ENCODE measurements around the gene CALM3.

CALM3 gene

DNA sequence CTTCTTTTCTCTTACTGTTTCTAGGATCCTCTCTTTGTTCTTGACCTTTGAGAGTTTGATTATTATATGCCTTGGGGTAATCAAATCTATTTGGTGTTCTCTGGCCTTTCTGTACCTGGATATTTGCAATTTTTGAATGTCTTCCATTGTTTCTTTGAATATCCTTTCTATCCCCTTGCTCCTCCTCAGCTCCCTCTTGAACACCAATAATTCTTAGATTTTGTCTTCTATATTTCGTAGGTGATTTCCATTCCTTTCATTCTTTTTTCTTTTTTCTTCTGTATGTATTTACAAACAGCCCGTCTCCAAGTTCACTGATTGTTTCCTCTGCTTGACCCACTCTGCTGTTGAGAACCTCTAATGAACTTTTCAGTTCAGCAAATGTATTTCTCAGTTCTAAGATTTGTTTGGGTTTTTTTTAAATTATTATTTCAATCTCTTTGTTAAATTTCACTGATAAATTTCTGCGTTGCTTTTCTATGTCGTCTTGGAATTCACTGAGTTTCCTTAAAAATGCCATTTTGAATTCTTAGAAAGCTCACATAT lies 2.7 kb upstream of the CALM3 start:
- FAIRE-seq, result no peak

DNA sequence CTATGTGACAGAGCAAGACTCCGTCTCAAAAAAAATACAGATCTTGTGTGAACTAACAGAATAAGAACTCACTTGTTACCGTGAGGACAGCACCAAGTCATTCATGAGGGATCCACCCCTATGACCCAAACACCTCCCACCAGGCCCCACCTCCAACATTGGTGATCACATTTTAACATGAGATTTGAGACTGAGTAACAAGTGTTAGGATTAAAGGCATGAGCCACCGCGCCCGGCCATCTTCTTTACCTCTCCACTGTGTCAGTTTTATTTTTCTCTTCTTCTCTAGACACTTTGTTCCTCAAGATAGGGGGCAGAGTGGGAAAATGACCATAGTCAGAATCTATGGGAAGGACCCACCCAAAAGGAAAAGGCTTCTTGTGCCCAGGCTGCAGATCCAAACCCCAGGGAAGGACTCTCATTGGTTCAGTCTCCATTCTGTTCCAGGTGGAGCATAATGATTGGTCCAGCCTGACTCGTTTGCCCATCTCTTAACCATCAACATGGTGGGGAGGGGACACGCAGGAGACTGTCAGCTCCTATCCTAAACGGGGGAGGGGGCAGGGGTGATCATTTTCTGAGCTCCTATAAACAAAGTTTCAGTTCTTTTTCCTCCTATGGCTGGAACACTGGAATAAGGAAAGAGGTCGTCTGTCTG lies 1.3 kb upstream of the CALM3 start:
- DNase-seq (ENCODE audit: insufficient read length, low spot score), result no peak
- FAIRE-seq, result no peak

More for the DNA sequence above, 2.7 kb upstream of the CALM3 start:
- DNase-seq (ENCODE audit: insufficient read length, low spot score), result no peak

DNA sequence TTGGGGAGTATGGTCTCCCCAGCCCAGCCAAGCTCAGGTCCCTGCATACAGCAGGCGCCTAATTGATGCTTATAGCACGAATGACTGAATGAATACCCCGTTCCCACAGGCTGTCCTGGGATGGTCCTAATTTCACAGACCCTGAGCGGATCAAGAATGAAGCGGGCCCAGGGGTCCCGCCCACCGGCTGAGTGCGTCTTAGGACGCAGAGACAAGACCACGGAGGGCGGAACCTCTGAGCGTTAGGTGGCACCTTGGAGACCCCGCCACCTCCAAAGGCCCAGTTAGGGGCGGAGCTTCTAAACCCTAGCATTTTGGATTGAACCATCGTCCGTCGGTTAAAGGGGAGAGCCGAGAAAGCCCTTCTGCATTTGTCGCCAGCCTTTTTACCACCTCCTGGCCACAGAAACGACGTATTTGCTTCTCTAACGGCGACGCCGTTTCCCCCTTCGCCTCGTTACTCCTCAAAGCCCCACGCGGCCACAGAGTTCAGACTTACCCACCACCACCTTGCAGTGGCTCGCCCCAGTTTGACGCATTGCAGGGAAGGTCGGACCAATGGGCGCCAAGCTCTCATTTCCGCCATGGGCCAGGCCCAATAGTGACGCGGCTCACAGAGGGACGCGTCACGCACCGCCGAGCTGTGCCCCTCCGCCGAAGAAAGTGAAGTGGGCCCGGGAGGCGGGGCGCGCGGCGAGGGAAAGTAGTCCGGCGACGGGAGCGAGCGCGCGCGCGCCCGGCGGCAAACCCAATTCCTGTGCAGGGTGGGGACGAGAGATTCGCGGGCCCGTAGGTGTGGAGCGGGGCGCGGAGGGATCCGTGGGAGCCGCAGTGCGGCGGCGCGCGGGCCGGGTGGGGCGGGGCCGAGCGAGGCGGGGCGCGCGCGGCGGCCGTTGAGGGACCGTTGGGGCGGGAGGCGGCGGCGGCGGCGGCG lies 479 bp upstream of the CALM3 start:
- FAIRE-seq (peak; percentile 85), DNase-seq (ENCODE audit: insufficient read length, low spot score) (peak; percentile 96)

DNA sequence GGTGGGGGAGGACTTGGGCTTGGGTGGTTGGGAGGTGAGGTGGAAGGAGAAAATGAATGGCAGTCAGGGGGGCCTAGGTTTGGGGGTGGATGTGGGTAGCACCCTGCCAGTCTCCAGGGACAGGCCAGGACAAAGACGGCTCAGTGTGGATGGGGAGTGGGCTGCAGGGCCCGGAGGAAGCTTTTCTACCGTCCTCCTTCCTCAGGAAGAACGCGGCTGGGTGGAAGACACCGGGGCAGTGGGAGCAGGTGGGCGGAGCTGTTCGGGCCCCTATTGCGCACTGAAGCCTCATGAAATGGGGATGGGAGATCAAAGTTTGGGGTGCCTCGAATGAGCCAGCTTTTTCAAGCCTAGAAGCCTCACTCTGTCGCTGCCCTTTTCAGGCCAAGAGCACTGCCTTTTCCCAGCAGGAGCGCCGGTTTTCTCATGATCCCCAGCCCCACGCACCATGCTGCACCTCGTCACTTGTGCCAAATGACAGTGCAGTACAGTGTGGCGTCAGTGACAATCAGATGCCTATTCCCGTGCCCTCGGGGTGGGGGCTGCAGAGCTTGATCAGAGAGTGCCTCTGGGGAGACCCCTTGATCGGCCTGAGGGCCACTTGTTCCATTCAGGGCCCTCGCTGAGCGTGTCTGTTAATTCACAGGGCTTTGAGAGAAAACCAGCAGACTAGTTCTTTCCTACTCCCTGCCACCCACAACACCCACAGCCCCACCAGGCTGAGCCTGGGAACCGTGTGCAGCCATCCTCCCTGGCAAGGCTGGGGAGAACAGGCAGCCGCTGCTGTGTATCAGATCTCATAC lies 1.5 kb downstream of the CALM3 start:
- DNase-seq (ENCODE audit: insufficient read length, low spot score), result no peak
- no peak for FAIRE-seq

DNA sequence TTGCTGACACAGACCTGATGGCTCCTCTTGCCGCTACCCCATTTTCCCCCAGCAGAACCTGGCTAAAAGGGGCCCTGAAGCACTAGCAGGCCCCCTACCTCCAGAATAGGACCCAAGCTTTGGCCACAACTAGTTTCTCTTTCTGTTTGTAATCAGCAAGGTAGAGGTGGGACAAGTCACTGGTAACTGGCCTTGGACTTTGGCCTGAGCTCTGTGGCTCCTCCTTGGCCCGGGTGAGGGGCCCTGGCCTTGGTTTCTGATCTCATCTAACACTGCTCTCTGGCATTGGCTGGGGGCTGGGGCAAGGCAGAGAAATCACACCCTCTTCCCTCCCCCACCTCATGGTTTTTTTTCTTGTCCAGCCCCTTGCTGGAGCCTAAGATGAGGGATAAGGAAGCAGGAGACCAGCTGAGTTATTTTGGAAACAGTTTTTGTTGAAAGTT lies 2.1 kb downstream of the CALM3 start:
- DNase-seq (ENCODE audit: insufficient read length, low spot score), result no peak
- FAIRE-seq, result no peak

DNA sequence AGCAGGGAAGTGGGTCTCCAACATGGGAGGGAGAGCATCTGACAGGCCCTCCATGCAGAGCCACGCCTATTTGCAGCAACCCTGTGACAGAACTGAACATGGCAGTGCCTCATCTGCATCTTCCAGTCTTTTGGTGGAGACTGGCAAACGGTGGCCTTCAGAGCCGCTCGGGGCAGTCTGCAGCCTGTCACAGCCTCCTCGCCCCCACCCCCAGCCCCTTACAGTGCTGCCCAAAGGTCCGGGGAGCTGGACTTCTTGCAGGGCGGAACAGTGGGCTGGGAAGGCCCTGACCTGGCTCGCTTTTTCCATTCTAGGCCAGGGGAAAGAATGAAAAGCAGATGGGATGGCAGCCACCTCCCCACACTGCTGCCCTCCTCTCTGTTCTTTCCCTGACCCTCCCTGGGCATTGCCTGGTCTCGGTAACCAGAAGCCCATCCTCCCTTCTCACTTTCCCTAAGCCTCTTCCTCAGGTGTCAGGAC lies 2.7 kb downstream of the CALM3 start:
- FAIRE-seq (no peak), DNase-seq (ENCODE audit: insufficient read length, low spot score) (no peak)

DNA sequence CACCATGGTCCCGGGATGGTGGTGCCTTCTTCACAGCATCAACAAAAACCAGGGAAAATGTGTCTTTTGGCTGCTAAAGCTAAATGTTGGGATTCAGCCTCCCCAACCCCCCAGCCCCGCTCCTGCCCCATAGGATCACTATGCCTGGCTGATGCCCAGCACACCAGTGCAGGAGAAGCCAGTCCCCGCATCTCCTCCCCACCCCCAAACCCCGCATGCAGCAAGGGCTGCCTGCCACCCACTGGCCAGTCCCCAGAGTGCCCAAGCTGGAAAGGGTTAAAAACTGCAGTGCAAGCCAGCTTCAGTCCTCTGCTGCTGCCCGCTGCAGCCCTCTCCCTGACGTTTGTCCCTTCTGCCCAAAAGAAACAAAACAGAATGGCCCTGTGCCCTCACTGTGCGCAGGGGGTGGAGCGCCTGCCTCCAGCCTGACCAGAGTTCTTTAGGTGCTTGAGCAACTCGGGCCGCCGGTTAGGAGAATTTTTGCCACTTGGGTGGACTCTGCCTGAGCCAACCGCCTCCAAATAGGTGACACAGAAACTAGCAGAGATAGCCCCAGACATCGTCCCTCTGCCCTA lies 3.7 kb downstream of the CALM3 start:
- no peak for FAIRE-seq
- no peak for DNase-seq (ENCODE audit: insufficient read length, low spot score)

DNA sequence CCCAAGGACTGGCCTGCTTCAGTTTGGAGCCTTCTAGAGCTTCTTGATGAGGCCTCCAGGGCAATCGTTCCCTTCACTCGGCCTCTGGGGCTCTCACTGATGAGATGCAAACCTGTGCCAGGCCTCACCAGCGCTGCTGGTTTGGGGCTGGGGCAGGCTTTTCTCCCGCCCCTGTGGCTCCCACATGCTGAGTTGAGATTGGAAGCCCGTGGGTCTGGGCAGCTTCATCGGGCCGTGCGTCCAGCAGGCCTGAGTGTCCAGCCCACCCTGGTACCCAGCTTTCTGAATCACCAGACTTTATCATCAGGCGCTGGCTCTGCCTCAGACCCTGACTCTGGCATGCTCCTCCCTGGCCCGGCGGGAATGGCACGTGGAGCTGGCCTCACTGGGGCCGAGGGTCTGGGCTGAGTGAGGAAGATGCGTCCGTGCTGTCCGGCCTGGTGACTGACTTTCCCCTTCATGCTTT lies 4.3 kb downstream of the CALM3 start:
- DNase-seq (ENCODE audit: insufficient read length, low spot score) (no peak), FAIRE-seq (no peak)

DNA sequence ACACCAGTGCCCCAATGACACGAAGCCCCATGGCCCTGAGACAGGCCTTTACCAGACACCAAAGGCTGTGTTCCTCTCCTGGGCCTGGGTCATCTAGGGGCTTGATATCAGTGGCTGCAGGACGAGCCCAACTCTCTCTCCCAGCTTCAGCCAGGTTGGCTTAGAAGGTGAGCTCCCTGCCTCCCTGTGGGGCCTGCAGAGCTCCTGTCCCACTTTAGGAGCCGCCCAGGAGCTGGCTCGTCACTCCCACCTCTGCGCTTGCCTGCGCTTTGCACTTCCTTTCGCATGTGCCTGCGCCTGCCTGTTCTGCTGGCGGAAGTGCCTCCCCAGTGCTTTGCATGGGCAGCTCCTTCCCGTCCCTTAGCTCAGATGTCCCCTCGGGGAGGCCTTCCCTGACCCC lies 4.9 kb downstream of the CALM3 start:
- DNase-seq (ENCODE audit: insufficient read length, low spot score), result no peak
- FAIRE-seq, result no peak

DNA sequence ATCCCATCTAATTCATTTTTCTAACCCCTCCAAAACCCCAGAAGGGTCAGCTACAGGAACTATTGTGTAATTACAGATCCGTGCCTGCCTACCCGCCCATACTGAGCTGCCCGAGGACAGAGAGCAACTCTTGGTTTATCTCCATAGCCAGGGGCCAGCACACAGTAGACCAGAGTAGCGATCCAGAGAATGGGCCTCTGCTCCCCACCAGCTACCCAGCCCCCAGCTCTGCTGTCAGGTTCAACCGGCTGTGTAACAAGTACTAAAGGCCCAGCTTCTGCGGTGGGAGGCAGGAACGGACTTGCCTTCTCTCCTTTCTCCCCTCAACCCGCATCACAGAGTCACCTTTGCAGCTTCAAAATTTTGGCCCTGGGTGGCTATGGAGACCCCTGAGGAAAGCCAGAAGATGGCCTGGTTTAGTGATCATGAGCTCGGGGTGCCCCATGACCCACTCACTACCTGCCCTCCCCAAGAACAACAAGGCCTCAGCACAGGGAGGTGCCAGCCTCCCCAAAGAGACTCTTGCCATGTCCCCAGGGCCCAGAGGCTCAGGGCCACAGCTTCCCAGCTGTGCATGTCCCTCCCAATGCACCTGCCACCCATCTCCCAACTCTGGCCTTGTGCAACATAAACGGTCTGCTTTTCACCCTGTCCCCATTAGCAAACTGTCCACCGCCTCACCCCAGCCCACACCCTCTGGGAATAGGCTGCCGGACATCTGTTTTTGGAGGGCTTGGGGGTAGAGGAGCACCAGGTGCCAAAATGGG lies 5.7 kb downstream of the CALM3 start:
- DNase-seq (ENCODE audit: insufficient read length, low spot score) (no peak), FAIRE-seq (no peak)

DNA sequence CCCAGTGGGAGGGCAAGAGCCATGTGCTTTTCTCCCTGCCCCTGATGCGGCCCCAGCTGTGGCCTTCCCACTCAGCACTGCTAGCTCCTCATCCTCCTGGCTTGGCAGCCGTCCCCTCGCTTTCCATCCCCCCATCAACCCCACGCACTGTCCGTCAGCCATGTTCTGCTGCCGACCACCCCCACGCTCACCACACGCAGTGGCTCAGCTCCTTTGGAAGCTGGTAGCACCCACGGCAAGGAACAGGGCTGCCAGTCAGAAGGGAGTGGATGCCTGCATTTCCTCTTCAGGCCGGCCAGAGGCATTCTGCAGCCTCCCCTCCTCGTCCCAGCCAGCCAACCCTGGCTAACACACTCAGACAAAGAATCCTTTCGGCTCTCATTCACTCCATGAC lies 6.3 kb downstream of the CALM3 start:
- no peak for FAIRE-seq
- DNase-seq (ENCODE audit: insufficient read length, low spot score), result no peak

DNA sequence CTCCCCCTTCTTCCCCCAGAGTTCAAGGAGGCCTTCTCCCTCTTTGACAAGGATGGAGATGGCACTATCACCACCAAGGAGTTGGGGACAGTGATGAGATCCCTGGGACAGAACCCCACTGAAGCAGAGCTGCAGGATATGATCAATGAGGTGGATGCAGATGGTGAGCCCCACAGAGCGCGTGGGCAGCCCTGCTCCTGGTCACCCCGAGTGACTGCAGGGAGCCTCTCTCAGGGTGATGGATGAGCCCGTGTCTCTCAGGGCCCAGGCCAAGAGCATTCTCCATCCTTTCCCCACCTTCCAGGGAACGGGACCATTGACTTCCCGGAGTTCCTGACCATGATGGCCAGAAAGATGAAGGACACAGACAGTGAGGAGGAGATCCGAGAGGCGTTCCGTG lies 7.0 kb downstream of the CALM3 start:
- FAIRE-seq (no peak), DNase-seq (ENCODE audit: insufficient read length, low spot score) (no peak)

DNA sequence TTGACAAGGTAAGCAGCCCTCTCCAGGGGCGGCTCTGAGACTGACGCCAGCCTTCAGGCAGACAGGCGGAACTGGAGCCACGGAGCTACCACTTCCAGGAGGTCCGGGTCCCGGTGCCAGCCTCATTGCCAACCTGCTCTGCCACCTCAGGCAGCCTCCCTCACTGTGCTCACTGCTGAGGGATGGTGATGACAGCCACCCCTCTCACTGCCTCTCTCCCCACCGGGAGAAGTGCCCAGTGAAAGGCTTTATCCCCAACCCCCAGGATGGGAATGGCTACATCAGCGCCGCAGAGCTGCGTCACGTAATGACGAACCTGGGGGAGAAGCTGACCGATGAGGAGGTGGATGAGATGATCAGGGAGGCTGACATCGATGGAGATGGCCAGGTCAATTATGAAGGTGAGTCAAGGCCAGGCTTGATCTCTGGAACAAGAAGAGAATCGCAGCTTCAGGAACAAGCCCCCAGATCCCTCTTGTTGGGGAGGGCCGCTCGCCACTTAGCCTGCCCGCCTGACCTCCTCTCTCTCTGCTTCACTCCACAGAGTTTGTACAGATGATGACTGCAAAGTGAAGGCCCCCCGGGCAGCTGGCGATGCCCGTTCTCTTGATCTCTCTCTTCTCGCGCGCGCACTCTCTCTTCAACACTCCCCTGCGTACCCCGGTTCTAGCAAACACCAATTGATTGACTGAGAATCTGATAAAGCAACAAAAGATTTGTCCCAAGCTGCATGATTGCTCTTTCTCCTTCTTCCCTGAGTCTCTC lies 7.6 kb downstream of the CALM3 start:
- DNase-seq (ENCODE audit: insufficient read length, low spot score) (no peak), FAIRE-seq (no peak)

DNA sequence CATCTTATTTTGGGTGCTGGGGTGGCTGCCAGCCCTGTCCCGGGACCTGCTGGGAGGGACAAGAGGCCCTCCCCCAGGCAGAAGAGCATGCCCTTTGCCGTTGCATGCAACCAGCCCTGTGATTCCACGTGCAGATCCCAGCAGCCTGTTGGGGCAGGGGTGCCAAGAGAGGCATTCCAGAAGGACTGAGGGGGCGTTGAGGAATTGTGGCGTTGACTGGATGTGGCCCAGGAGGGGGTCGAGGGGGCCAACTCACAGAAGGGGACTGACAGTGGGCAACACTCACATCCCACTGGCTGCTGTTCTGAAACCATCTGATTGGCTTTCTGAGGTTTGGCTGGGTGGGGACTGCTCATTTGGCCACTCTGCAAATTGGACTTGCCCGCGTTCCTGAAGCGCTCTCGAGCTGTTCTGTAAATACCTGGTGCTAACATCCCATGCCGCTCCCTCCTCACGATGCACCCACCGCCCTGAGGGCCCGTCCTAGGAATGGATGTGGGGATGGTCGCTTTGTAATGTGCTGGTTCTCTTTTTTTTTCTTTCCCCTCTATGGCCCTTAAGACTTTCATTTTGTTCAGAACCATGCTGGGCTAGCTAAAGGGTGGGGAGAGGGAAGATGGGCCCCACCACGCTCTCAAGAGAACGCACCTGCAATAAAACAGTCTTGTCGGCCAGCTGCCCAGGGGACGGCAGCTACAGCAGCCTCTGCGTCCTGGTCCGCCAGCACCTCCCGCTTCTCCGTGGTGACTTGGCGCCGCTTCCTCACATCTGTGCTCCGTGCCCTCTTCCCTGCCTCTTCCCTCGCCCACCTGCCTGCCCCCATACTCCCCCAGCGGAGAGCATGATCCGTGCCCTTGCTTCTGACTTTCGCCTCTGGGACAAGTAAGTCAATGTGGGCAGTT lies 8.6 kb downstream of the CALM3 start:
- DNase-seq (ENCODE audit: insufficient read length, low spot score) (no peak), FAIRE-seq (no peak)

DNA sequence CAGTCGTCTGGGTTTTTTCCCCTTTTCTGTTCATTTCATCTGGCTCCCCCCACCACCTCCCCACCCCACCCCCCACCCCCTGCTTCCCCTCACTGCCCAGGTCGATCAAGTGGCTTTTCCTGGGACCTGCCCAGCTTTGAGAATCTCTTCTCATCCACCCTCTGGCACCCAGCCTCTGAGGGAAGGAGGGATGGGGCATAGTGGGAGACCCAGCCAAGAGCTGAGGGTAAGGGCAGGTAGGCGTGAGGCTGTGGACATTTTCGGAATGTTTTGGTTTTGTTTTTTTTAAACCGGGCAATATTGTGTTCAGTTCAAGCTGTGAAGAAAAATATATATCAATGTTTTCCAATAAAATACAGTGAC lies 9.3 kb downstream of the CALM3 start:
- no peak for FAIRE-seq
- DNase-seq (ENCODE audit: insufficient read length, low spot score), result no peak

DNA sequence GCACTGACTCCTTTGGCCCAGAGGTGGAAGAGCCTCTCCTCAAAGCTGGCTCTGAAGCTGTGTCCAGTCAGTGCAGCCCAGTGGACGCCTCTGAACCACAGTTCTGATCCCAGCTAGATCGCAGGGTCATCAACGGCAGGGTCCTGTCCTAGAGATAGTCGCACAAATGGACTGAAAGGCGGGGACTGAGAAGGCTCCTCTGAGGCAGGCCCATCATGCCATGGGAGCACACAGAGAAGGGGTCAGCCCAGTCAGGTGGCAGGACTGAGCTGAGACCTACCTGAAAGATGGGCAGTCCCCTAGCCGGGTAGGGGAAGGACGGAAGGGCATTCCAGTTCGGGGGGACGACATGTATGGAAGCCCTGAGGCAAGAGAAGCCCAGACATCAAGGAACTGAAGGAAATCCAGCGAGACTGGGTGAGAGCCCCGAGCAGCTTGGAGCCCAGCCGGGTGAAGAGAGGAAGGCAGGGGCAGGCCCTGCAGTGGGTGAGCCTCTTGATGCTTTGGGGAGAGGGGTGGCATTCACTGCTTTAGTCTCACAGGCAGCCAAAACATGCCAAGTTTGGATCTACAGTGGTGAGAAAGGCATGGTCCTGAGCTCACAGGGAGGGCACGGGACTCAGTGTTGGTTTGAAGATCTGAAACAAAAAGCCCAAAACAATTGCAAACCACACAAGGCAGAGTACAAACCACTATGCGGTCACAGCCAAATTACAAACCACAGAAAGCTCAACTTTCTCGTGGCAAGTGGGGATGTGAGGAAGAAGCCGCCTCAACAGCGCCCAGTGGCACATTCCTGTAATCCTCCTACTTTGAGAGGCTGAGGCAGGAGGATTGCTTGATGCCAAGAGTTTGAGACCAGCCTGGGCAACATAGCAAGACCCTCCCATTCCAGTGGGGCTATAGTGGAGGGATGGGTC lies 10.0 kb downstream of the CALM3 start:
- DNase-seq (ENCODE audit: insufficient read length, low spot score), result no peak

DNA sequence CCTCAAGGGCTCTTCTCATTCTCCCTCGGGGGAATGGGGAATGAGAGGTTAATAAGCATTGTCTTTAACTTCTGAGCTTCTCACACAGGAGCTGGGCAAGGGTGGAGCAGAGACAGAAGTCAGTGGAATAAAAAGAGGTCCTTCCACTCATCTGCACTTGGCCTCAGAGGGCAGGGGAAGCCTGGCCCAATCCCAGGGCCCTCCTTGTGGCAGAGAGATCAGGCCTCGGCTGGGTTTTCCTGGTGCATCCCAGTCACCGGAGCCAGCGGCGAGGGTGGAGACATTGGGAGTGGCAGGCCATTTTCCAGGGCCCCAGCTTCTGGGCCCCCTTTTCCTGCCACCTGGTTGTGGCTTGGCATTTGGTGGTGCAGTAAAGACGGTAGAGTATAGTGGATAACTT lies 10.6 kb downstream of the CALM3 start:
- DNase-seq (ENCODE audit: insufficient read length, low spot score) (no peak), FAIRE-seq (no peak)

More for the DNA sequence above, 10.0 kb downstream of the CALM3 start:
- peak; percentile 26 for FAIRE-seq
